ENCODE data around the gene THOC6.
A peak's percentile ranks its signal among the peaks of the same experiment; 100 is the strongest.
"Not testable (repeated sequence)": the region's sequence is repeated elsewhere in the genome, so short reads cannot be mapped to it uniquely, and the experiment has no call there.

THOC6 gene

DNA sequence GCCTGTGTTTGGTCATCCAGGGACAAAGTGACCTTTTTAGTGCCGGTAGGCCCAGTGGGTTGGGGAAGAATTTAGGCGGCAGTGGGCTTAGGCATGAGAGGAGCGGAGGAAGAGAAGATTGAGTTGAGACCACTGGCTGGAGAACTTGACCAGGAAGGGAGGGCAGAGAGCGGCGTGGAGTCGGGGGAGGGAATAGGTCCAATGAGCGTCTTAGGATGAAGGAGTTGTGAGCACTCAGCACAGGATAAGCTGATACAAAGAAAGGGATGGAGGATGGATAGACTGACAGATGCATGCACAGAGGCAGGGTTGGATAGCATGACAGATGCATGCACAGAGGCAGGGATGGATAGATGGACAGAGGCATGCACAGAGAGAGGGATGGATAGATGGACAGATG lies 49.6 kb downstream of the THOC6 start:
- TF ChIP-seq, protein P1, sequence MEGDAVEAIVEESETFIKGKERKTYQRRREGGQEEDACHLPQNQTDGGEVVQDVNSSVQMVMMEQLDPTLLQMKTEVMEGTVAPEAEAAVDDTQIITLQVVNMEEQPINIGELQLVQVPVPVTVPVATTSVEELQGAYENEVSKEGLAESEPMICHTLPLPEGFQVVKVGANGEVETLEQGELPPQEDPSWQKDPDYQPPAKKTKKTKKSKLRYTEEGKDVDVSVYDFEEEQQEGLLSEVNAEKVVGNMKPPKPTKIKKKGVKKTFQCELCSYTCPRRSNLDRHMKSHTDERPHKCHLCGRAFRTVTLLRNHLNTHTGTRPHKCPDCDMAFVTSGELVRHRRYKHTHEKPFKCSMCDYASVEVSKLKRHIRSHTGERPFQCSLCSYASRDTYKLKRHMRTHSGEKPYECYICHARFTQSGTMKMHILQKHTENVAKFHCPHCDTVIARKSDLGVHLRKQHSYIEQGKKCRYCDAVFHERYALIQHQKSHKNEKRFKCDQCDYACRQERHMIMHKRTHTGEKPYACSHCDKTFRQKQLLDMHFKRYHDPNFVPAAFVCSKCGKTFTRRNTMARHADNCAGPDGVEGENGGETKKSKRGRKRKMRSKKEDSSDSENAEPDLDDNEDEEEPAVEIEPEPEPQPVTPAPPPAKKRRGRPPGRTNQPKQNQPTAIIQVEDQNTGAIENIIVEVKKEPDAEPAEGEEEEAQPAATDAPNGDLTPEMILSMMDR (conservative IDR thresholded peaks at IDR 0.05; ENCODE audit: low read depth, low read length) = no peak
- peaks cover 12% of the 10 kb centered on the region for H3K4me1 ChIP-seq (ENCODE audit: low read depth, poor library complexity, severe bottlenecking)
- no peak overlapping the region for H3K9ac ChIP-seq
- no peak overlapping the region for H3K4me3 ChIP-seq (IDR thresholded peaks at IDR 0.05; ENCODE audit: insufficient read depth, low read depth, low read length)
- H2AFZ ChIP-seq (ENCODE audit: low read depth) = no peak overlapping the region
- no peaks in the 10 kb centered on the region for H3K79me2 ChIP-seq (ENCODE audit: insufficient read depth, low read depth)
- no peak overlapping the region for H3K4me2 ChIP-seq
- no peaks in the 10 kb centered on the region for H4K20me1 ChIP-seq (ENCODE audit: insufficient read depth)
- H3K27me3 ChIP-seq (ENCODE audit: insufficient read depth, low read depth) = peaks cover 22% of the 10 kb centered on the region; the same call in 1 of the 2 replicates
- H3K36me3 ChIP-seq (ENCODE audit: insufficient read depth) = no peaks in the 10 kb centered on the region
- no peak overlapping the region for H3K27ac ChIP-seq

- no peak overlapping the region for H3K9ac ChIP-seq
- H3K4me3 ChIP-seq (IDR thresholded peaks at IDR 0.05; ENCODE audit: insufficient read depth, low read depth, low read length) = no peak overlapping the region
- no peak overlapping the region for H3K27ac ChIP-seq
- no peaks in the 10 kb centered on the region for H4K20me1 ChIP-seq (ENCODE audit: insufficient read depth)
- H3K36me3 ChIP-seq (ENCODE audit: insufficient read depth) = no peaks in the 10 kb centered on the region
- no peaks in the 10 kb centered on the region for H3K79me2 ChIP-seq (ENCODE audit: insufficient read depth, low read depth)
- peaks cover 12% of the 10 kb centered on the region for H3K4me1 ChIP-seq (ENCODE audit: low read depth, poor library complexity, severe bottlenecking)
- TF ChIP-seq, protein P1 (conservative IDR thresholded peaks at IDR 0.05; ENCODE audit: low read depth, low read length) = no peak
- peak overlapping the region; percentile 21; the same call in 1 of the 2 replicates for H2AFZ ChIP-seq (ENCODE audit: low read depth)
- peaks cover 34% of the 10 kb centered on the region; the same call in 1 of the 2 replicates for H3K27me3 ChIP-seq (ENCODE audit: insufficient read depth, low read depth)
- H3K4me2 ChIP-seq = no peak overlapping the region
These were observed 51.2 kb downstream of the THOC6 start for GRCh38 chr16:3074860-3075522.

GRCh38 chr16:3075523-3075915 lies 51.7 kb downstream of the THOC6 start:
- no peaks in the 10 kb centered on the region for H3K36me3 ChIP-seq (ENCODE audit: insufficient read depth)
- H3K27me3 ChIP-seq (ENCODE audit: insufficient read depth, low read depth) = peaks cover 39% of the 10 kb centered on the region; the same call in 1 of the 2 replicates
- peaks cover 12% of the 10 kb centered on the region for H3K4me1 ChIP-seq (ENCODE audit: low read depth, poor library complexity, severe bottlenecking)
- H3K9ac ChIP-seq = no peak overlapping the region
- H3K4me3 ChIP-seq (IDR thresholded peaks at IDR 0.05; ENCODE audit: insufficient read depth, low read depth, low read length) = no peak overlapping the region
- peak overlapping the region; percentile 21; the same call in 1 of the 2 replicates for H2AFZ ChIP-seq (ENCODE audit: low read depth)
- no peak overlapping the region for H3K27ac ChIP-seq
- TF ChIP-seq, protein P1 (conservative IDR thresholded peaks at IDR 0.05; ENCODE audit: low read depth, low read length) = no peak
- H4K20me1 ChIP-seq (ENCODE audit: insufficient read depth) = no peaks in the 10 kb centered on the region
- no peaks in the 10 kb centered on the region for H3K79me2 ChIP-seq (ENCODE audit: insufficient read depth, low read depth)
- no peak overlapping the region for H3K4me2 ChIP-seq

DNA sequence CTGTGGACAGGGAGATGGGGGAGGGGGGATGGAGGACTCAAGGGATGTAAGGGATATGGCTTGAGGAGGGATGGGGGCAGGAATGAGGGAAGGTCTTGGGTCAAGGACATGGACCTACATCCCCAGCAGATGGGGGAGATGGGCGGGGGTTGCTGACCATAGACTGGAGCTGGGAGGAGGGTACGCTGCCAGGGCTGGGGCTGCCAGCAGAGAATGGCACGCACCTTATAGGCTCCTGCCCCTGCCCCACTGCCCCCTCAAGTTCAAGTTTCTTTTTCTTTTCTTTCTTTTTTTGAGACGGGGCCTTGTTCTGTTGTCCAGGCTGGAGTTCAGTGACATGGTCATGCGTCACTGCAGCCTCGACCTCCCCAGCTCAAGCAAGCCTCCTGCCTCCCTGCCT lies 52.1 kb downstream of the THOC6 start:
- H3K79me2 ChIP-seq (ENCODE audit: insufficient read depth, low read depth); H3K4me3 ChIP-seq (IDR thresholded peaks at IDR 0.05; ENCODE audit: insufficient read depth, low read depth, low read length); H3K9ac ChIP-seq; H3K27ac ChIP-seq; H2AFZ ChIP-seq (ENCODE audit: low read depth); H3K36me3 ChIP-seq (ENCODE audit: insufficient read depth); H4K20me1 ChIP-seq (ENCODE audit: insufficient read depth); H3K4me2 ChIP-seq: not testable (repeated sequence)
- Histone ChIP-seq H3K4me1 (ENCODE audit: low read depth, poor library complexity, severe bottlenecking) (peaks cover 12% of the 10 kb centered on the region), H3K27me3 (ENCODE audit: insufficient read depth, low read depth) (peaks cover 43% of the 10 kb centered on the region; the same call in 1 of the 2 replicates)

- H3K4me3 ChIP-seq (IDR thresholded peaks at IDR 0.05; ENCODE audit: insufficient read depth, low read depth, low read length) = no peak overlapping the region
These were observed 52.7 kb downstream of the THOC6 start for GRCh38 chr16:3076577-3076976.

More at GRCh38 chr16:3076577-3076976, 52.7 kb downstream of the THOC6 start:
- Histone ChIP-seq H2AFZ (ENCODE audit: low read depth) (no peak overlapping the region), H3K4me1 (ENCODE audit: low read depth, poor library complexity, severe bottlenecking) (peaks cover 12% of the 10 kb centered on the region), H3K27me3 (ENCODE audit: insufficient read depth, low read depth) (peaks cover 48% of the 10 kb centered on the region; the same call in 1 of the 2 replicates), H3K36me3 (ENCODE audit: insufficient read depth) (no peaks in the 10 kb centered on the region), H3K27ac (no peak overlapping the region), H4K20me1 (ENCODE audit: insufficient read depth) (no peaks in the 10 kb centered on the region), H3K4me2 (no peak overlapping the region), H3K79me2 (ENCODE audit: insufficient read depth, low read depth) (no peaks in the 10 kb centered on the region), H3K9ac (no peak overlapping the region)
- TF ChIP-seq, protein P1 (conservative IDR thresholded peaks at IDR 0.05; ENCODE audit: low read depth, low read length) = no peak

Measured in KMS-11 (cell line).